Suprapubic skin (tissue), 4 donors: Measurements from ENCODE around the gene TMEM89. TPM values are rescaled to one million over a fixed set of nuclear protein-coding genes. Genes with fewer than 3 reads are reported as not detected.
A peak's percentile ranks its signal among the peaks of the same experiment; 100 is the strongest.

Experiments used
- DNase-seq, 2 donors: peaks; one replicate each; pipeline ENCODE4 v3.0.0-alpha.2; 2019; ENCODE audit warnings: low spot score in 2 of 2
- H3K27ac ChIP-seq: fragments of 200-600 bp; sonication (generic); one replicate; pipeline ENCODE4 v1.5.1; 2019
- H3K27me3 ChIP-seq: fragments of 200-600 bp; sonication (generic); one replicate; pipeline ENCODE4 v1.5.1; 2019
- H3K36me3 ChIP-seq: fragments of 200-600 bp; sonication (generic); one replicate; pipeline ENCODE4 v1.5.1; 2019
- H3K4me1 ChIP-seq: fragments of 200-600 bp; sonication (generic); one replicate; pipeline ENCODE4 v1.5.1; 2019
- H3K4me3 ChIP-seq: fragments of 200-600 bp; sonication (generic); one replicate; pipeline ENCODE4 v1.5.1; 2019; ENCODE audit warnings: mild to moderate bottlenecking
- H3K9me3 ChIP-seq: fragments of 200-600 bp; sonication (generic); one replicate; pipeline ENCODE4 v1.5.1; 2019
- CTCF ChIP-seq, 2 donors: fragments of 200-600 bp in 1 of 2; fragments of 450-650 bp in 1 of 2; sonication (generic) in 1 of 2; IDR thresholded peaks; one replicate each; pipeline ENCODE4 v1.5.1; 2016 to 2019; ENCODE audit warnings: antibody characterized with exemption in 2 of 2, mild to moderate bottlenecking in 1 of 2, moderate library complexity in 1 of 2
- EP300 ChIP-seq: sonication (generic); formaldehyde crosslinking; IDR thresholded peaks from one replicate; pipeline ENCODE4 v1.6.1; 2017; ENCODE audit warnings: antibody characterized with exemption
- POLR2A ChIP-seq, 2 donors: fragments of 450-650 bp; IDR thresholded peaks; one replicate each; pipeline ENCODE4 v1.6.1; 2017; ENCODE audit warnings: antibody characterized with exemption in 2 of 2, mild to moderate bottlenecking in 2 of 2, moderate library complexity in 2 of 2
- POLR2AphosphoS5 ChIP-seq, 3 donors: sonication (generic); formaldehyde crosslinking; IDR thresholded peaks; one replicate each; pipeline ENCODE4 v1.6.1; 2017; ENCODE audit warnings: antibody characterized with exemption in 3 of 3
- WGBS: methylation state at CpG from one replicate; pipeline ENCODE4 v1.1.5; 2018; 5-methylcytosine and 5-hydroxymethylcytosine counted together
- total RNA-seq, 4 donors: library from RNA; depleted of rRNA; stranded (reverse); fragments of >200 nt; gene quantifications; one replicate each; pipeline ENCODE4 v1.1.0, GENCODE V29; 2016

TMEM89 gene
- total RNA-seq, 4 donors from 2014 or later: not detected

GRCh38 chr3:48634661-48635221 lies 13.2 kb upstream of the TMEM89 start:
- WGBS: 39% methylated on average over 2 of the region's 30 CpGs
- no peaks in the 10 kb centered on the region for H3K9me3 ChIP-seq
- TF ChIP-seq POLR2AphosphoS5 (IDR thresholded peaks at IDR 0.05) (no peak), CTCF (IDR thresholded peaks at IDR 0.05) (no peak)
- peaks cover 24% of the 10 kb centered on the region for H3K4me1 ChIP-seq
- H3K27me3 ChIP-seq: no peaks in the 10 kb centered on the region
- peak overlapping the region; percentile 77 for H3K4me3 ChIP-seq
- peak overlapping the region; percentile 12 for H3K27ac ChIP-seq
- peaks cover 36% of the 10 kb centered on the region for H3K36me3 ChIP-seq
- DNase-seq: peak in 1 of 2 donors; percentile 79

GRCh38 chr3:48633743-48634142 lies 12.2 kb upstream of the TMEM89 start:
- Histone ChIP-seq H3K27ac (no peak overlapping the region), H3K4me3 (no peak overlapping the region)
- WGBS: 88% methylated on average over 1 of the region's 2 CpGs

GRCh38 chr3:48633256-48633655 lies 11.7 kb upstream of the TMEM89 start:
- DNase-seq: no peak
- H3K27ac ChIP-seq: no peak overlapping the region
- TF ChIP-seq EP300: no peak
- TF ChIP-seq POLR2A (IDR thresholded peaks at IDR 0.05): no peak
- TF ChIP-seq POLR2AphosphoS5 (IDR thresholded peaks at IDR 0.05): no peak
- no peak for TF ChIP-seq CTCF (IDR thresholded peaks at IDR 0.05)
- 100% methylated on average over 5 of the region's 15 CpGs for WGBS
- peaks cover 24% of the 10 kb centered on the region for H3K4me1 ChIP-seq
- H3K27me3 ChIP-seq: no peaks in the 10 kb centered on the region
- H3K4me3 ChIP-seq: no peak overlapping the region
- H3K36me3 ChIP-seq: peaks cover 48% of the 10 kb centered on the region
- no peaks in the 10 kb centered on the region for H3K9me3 ChIP-seq

More at GRCh38 chr3:48633743-48634142, 12.2 kb upstream of the TMEM89 start:
- H3K27me3 ChIP-seq: no peaks in the 10 kb centered on the region
- peaks cover 24% of the 10 kb centered on the region for H3K4me1 ChIP-seq
- TF ChIP-seq POLR2AphosphoS5 (IDR thresholded peaks at IDR 0.05) (no peak), CTCF (IDR thresholded peaks at IDR 0.05) (no peak), EP300 (no peak), POLR2A (IDR thresholded peaks at IDR 0.05) (no peak)
- peaks cover 44% of the 10 kb centered on the region for H3K36me3 ChIP-seq
- H3K9me3 ChIP-seq: no peaks in the 10 kb centered on the region
- no peak for DNase-seq

GRCh38 chr3:48631516-48632448 lies 10.2 kb upstream of the TMEM89 start:
- Histone ChIP-seq H3K4me3 (no peak overlapping the region), H3K27me3 (no peaks in the 10 kb centered on the region), H3K4me1 (peaks cover 24% of the 10 kb centered on the region), H3K9me3 (no peaks in the 10 kb centered on the region), H3K36me3 (peaks cover 63% of the 10 kb centered on the region), H3K27ac (no peak overlapping the region)
- no peak for TF ChIP-seq POLR2A (IDR thresholded peaks at IDR 0.05)
- TF ChIP-seq EP300: no peak
- no peak for TF ChIP-seq POLR2AphosphoS5 (IDR thresholded peaks at IDR 0.05)
- no peak for TF ChIP-seq CTCF (IDR thresholded peaks at IDR 0.05)
- no peak for DNase-seq
- 88% methylated on average over 17 of the region's 22 CpGs for WGBS

- Histone ChIP-seq H3K9me3 (no peaks in the 10 kb centered on the region), H3K27ac (no peak overlapping the region), H3K4me1 (peaks cover 18% of the 10 kb centered on the region), H3K36me3 (peaks cover 72% of the 10 kb centered on the region), H3K27me3 (no peaks in the 10 kb centered on the region), H3K4me3 (no peak overlapping the region)
- WGBS: 92% methylated on average over 12 of the region's 12 CpGs
- no peak for TF ChIP-seq POLR2A (IDR thresholded peaks at IDR 0.05)
- TF ChIP-seq CTCF (IDR thresholded peaks at IDR 0.05): no peak
- no peak for TF ChIP-seq POLR2AphosphoS5 (IDR thresholded peaks at IDR 0.05)
- TF ChIP-seq EP300: no peak
- DNase-seq: no peak
These were observed 9.3 kb upstream of the TMEM89 start for GRCh38 chr3:48630833-48631232.
